GM12873 (cell line): ENCODE data around the gene ATP12A.

Source experiments
- TF ChIP-seq, protein P1 (sequence below): IDR thresholded peaks from 2 replicates; pipeline ENCODE4 v1.5.1; 2012; ENCODE audit warnings: low read depth, mild to moderate bottlenecking, moderate library complexity, low read length, control low read depth; ENCODE audit not compliant: insufficient read depth; ENCODE audit errors: missing control alignments

ATP12A gene

DNA sequence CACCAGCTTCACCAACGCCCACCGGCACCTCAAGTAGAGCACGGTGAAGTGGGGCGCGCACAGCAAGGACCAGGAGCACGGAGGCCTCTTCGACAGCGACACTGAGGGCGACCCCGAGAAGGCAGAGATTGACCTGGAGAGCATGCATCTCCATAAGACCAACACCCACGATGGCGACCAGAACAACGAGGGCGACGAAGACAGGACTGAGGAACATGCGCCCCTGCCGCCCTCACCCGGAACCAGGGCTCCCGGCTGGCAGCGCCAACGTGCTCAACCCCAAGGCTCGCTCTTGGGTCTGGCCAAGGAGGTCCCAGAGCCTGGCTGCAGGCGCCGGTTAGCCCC lies 65.3 kb downstream of the ATP12A start:
- TF ChIP-seq, protein P1, sequence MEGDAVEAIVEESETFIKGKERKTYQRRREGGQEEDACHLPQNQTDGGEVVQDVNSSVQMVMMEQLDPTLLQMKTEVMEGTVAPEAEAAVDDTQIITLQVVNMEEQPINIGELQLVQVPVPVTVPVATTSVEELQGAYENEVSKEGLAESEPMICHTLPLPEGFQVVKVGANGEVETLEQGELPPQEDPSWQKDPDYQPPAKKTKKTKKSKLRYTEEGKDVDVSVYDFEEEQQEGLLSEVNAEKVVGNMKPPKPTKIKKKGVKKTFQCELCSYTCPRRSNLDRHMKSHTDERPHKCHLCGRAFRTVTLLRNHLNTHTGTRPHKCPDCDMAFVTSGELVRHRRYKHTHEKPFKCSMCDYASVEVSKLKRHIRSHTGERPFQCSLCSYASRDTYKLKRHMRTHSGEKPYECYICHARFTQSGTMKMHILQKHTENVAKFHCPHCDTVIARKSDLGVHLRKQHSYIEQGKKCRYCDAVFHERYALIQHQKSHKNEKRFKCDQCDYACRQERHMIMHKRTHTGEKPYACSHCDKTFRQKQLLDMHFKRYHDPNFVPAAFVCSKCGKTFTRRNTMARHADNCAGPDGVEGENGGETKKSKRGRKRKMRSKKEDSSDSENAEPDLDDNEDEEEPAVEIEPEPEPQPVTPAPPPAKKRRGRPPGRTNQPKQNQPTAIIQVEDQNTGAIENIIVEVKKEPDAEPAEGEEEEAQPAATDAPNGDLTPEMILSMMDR = no peak

DNA sequence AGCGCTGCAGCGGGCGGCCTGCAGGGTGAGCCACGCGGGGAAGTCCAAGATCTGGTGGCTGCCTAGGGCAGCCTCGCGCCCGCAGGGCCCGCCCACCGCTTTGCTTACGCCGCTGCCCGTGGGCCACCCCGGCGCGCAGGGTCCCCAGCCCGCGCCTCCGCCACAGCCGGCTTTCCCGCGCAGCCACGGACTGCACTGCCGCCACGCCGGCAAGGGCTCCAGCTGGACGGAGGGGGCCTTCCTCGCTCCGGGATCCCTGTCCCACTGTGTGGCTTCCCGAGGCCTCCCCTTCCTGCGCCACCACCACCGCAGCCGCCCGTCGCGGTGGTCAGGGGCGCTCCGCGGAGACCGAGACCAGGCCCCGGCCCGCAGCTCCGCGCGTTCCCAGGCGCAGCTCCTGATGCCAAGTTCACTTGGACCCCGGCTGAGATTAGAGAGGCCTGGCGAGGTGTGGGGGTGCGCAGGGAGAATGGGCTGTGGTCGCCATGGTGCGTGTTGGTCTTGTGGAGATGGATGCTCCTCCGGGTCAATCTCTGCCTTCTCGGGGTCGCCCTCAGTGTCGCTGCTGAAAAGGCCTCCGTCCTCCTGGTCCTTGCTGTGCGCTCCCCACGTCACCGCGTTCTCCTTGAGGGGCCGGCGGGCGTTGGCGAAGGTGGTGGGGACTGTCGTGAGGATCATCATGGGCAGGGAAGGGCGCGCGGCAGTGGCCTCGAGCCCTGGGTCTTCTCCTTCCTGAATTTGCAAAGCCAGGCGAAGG lies 65.8 kb downstream of the ATP12A start:
- TF ChIP-seq, protein P1 = no peak

- TF ChIP-seq, protein P1 = peak; percentile 50
Observed at GRCh38 chr13:24746618-24747247, 66.5 kb downstream of the ATP12A start.

DNA sequence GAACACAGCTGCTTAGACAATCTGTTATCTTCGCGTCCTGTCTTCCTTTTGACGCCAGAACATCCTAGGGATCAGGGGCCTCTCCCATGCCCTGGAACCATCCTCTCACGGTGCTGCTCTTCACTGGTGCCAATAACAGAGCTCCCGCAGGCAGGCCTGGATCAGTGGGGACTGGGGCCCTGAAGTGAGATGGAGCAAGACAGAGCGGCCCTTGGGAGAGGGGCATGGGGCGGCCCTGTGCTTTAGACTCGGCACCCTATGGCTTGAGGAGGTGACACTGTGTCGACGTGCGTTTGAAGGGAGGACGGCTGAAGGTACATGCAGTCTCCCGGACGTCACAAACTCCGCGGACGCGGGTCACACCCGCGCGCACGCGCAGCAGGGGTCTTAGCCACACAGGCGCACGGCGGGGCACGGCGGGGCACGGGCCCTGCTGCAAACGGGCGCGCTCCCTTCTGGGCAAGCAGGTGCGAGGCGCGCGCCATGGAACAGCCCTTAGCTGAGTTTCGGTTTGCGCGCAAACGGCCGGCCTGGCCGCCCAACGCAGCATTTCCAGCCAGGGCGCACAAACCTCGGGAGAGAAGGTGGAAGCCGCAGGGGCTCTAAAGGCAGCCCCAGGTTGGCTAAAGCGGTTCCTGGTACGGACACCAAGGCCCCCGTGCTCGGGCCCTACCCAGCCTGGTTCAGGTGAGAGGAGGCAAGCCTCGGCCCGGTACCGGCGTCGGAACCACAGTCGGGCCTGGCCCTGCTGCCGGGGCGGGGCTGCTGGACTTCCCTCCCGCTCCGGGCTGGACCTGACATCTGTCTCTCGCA lies 67.2 kb downstream of the ATP12A start:
- TF ChIP-seq, protein P1 = no peak

DNA sequence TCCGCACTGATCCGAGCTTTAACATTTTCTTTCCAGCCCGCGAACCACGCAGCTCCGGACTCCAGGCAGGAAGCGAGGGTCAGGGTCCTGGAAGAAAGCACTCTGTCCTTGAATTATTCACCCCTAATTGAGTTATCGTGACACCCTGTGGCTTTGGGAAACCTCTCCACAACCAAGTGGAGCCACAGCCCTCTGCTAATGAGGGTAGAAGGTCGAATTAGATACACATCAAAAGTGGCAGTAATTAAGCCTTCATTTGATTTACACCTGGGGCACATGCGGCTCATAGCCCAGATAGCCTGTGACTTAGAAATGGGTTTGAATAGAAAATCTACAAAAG lies 67.8 kb downstream of the ATP12A start:
- TF ChIP-seq, protein P1 = no peak

DNA sequence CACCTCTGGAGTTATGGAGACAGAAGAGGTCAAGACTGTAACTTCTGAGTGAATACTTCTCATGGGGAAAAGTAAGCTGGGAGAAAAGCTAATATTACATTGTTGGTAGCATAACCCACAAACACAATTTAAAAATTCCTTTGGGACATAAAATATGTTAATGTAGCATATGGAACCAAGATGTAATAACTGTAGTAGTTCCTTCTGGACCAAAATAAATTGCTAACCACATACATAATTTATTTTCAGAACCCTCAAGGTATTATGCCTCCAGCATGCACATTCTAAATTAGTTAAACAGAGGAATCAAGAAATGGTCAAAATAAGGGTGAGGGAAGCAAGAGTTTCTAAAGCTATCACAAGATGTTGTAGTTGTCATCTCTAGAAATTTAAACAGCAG lies 79.0 kb downstream of the ATP12A start:
- TF ChIP-seq, protein P1 = no peak
